GM12891 (cell line): ENCODE measurements around the gene ZNF536.

ENCODE experiments used
- POLR2A ChIP-seq: IDR thresholded peaks from 2 replicates; pipeline ENCODE4 v1.6.1; 2011; ENCODE audit warnings: low read depth, low read length, control low read depth
- SPI1 ChIP-seq: IDR thresholded peaks from 2 replicates; pipeline ENCODE4 v1.6.1; 2011; ENCODE audit warnings: low read depth, low read length, control low read depth

DNA sequence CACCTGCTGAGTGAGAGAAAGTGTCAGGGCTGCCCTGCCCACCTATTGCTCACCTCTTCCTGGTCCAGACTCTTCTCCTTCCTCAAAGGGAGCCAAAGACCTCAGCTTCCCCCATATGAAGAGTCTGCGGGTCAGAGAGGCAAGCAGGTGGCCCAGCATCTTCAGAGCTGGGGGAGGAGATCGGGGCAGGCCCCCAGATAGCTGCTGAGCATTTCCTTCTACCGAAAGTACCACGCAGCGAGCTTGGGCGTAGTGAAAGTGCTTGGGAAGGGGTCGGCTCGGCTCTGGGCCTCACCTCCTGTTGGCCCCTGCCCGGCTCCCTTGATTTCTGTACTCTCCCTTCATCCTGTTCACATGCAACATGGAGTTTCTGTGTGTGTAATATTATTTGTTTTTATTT lies 12.2 kb upstream of the ZNF536 start:
- no peak for TF ChIP-seq SPI1
- TF ChIP-seq POLR2A: no peak
